Naive thymus-derived CD4-positive, alpha-beta T cell (primary cell): ENCODE results near the gene SPRR1A. TPM values are rescaled to one million over a fixed set of nuclear protein-coding genes. Genes with fewer than 3 reads are reported as not detected.

ENCODE experiments used
- ATAC-seq: fragments of 150-1000 bp; cut with Tn5 transposase; 2 replicates; pipeline ENCODE4 v1.10.0; 2021; ENCODE audit warnings: mild to moderate bottlenecking, moderate library complexity
- CTCF ChIA-PET: fragments of 350-600 bp; sonication (Branson Sonifier 250); formaldehyde crosslinking; loops from one replicate; lab custom pipeline; 2021; ENCODE audit warnings: antibody characterized with exemption; lab: Charles Lee
- POLR2A ChIA-PET: fragments of 350-600 bp; sonication (Branson Sonifier 250); formaldehyde crosslinking; loops from one replicate; lab custom pipeline; 2021; ENCODE audit warnings: antibody characterized with exemption, inconsistent platforms; lab: Charles Lee
- DNase-seq, 9 donors: peaks; one replicate each; pipeline versions ENCODE4 v3.0.0 to v3.0.0-alpha.2; 2020 to 2022; ENCODE audit warnings: mixed read lengths in 1 of 9
- H3K27ac ChIP-seq: one replicate; pipeline ENCODE4 v1.7.0; 2013; ENCODE audit warnings: mild to moderate bottlenecking, low read depth, low read length, moderate library complexity
- H3K27me3 ChIP-seq, 2 donors: one replicate each; pipeline ENCODE4 v1.7.0; 2013; ENCODE audit warnings: low read length in 2 of 2, mild to moderate bottlenecking in 2 of 2, moderate library complexity in 2 of 2; ENCODE audit not compliant: control insufficient read depth in 2 of 2, insufficient read depth in 2 of 2
- H3K36me3 ChIP-seq, 3 experiments: 1 replicate in 2 of 3; 2 replicates in 1 of 3; pipeline ENCODE4 v1.7.0; 2013; ENCODE audit warnings: low read length in 3 of 3, mild to moderate bottlenecking in 3 of 3, moderate library complexity in 1 of 3; ENCODE audit not compliant: insufficient read depth in 3 of 3, control insufficient read depth in 2 of 3
- H3K4me1 ChIP-seq, 2 donors: one replicate each; pipeline ENCODE4 v1.7.0; 2013; ENCODE audit warnings: low read length in 2 of 2, mild to moderate bottlenecking in 2 of 2, moderate library complexity in 1 of 2; ENCODE audit not compliant: control insufficient read depth in 2 of 2, insufficient read depth in 2 of 2
- H3K4me3 ChIP-seq: 2 replicates; pipeline ENCODE4 v1.7.0; 2013; ENCODE audit warnings: mild to moderate bottlenecking, low read length
- H3K9me3 ChIP-seq, 3 experiments: 1 replicate in 2 of 3; 2 replicates in 1 of 3; pipeline ENCODE4 v1.7.0; 2013; ENCODE audit warnings: low read length in 3 of 3; ENCODE audit not compliant: control insufficient read depth in 2 of 3
- H3K27ac Mint-ChIP-seq, 9 donors: one replicate each; pipeline ENCODE4 v1.8.0; 2020 to 2022; ENCODE audit warnings: mixed read lengths in 9 of 9, mild to moderate bottlenecking in 8 of 9, moderate library complexity in 5 of 9, inconsistent platforms in 2 of 9
- H3K27me3 Mint-ChIP-seq, 5 donors: one replicate each; pipeline ENCODE4 v1.8.0; 2021 to 2022; ENCODE audit warnings: mixed read lengths in 5 of 5, mild to moderate bottlenecking in 1 of 5
- H3K36me3 Mint-ChIP-seq, 5 donors: one replicate each; pipeline ENCODE4 v1.8.0; 2020 to 2022; ENCODE audit warnings: mixed read lengths in 5 of 5, mild to moderate bottlenecking in 3 of 5, inconsistent platforms in 1 of 5
- H3K4me1 Mint-ChIP-seq, 7 donors: one replicate each; pipeline ENCODE4 v1.8.0; 2020 to 2022; ENCODE audit warnings: mixed read lengths in 7 of 7, mild to moderate bottlenecking in 3 of 7, inconsistent platforms in 1 of 7
- H3K4me3 Mint-ChIP-seq, 10 donors: one replicate each; pipeline ENCODE4 v1.8.0; 2020 to 2022; ENCODE audit warnings: mild to moderate bottlenecking in 10 of 10, mixed read lengths in 10 of 10, moderate library complexity in 6 of 10, inconsistent platforms in 2 of 10
- H3K9me3 Mint-ChIP-seq, 11 donors: one replicate each; pipeline ENCODE4 v1.8.0; 2020 to 2022; ENCODE audit warnings: mixed read lengths in 11 of 11, mild to moderate bottlenecking in 4 of 11, inconsistent platforms in 1 of 11, moderate library complexity in 1 of 11
- intact Hi-C, 2 donors: fragments of 100-400 bp; cut with micrococcal nuclease; formaldehyde crosslinking; loops; one replicate each; pipeline ENCODE4 v1.15.1; 2023
- polyA plus RNA-seq, 2 donors: library from polyadenylated mRNA; unstranded; fragments of 300-500 nt; fragmentation: Illumina TruSeq; gene quantifications; one replicate each; pipeline ENCODE4 v1.2.3, GENCODE V29; 2021
- total RNA-seq, 6 experiments: library from RNA in 5 of 6; stranded (reverse) in 5 of 6; gene quantifications; 1 replicate in 5 of 6; 2 replicates in 1 of 6; pipeline ENCODE4 v1.2.3 and lab custom pipeline; 2021 to 2026

Gene SPRR1A
- total and polyA plus RNA-seq, 7 experiments from 2014 or later: not detected

DNA sequence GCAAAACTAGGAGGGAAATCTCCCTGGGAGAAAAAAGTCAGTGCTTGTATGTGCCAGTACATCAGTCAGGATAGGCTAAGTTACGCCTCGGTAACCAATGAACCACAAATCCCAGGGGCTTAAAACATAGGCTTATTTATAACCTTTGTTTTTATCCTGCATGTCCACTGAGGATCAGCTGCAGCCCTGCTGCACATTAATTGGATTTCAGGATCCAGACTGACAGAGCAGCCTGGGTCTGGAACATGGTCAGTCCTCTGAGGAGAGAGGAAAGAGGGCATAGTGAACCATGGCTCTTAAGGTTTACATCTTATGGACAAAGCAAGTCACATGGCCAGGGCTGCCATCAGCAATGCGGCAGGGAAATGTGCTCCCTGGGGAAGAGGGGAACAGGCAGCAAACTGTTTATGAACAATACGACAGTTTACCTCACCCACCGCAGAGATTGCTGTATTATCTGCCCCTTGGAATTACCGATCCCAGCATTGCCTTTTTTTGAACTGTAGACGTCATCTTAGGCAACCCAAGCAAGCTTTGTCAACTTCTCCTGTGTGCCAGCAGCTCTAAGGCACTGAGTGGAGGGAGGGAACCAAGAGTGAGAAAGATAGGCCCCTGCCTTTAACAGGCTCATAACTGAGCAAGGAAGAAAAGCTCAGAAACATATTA is 22.5 kb upstream of the SPRR1A start:
- H3K27me3 Mint-ChIP-seq: peaks cover 0 to 29% (median 10%) of the 10 kb centered on the region in 5 donors
- Histone ChIP-seq H3K4me1 (no peaks in the 10 kb centered on the region), H3K27me3 (no peaks in the 10 kb centered on the region), H3K4me3 (no peak overlapping the region), H3K27ac (no peak overlapping the region), H3K36me3 (no peaks in the 10 kb centered on the region), H3K9me3 (no peaks in the 10 kb centered on the region)
- intact Hi-C loops: no loop called here
- ChIA-PET POLR2A (no interaction called here), CTCF (no interaction called here)
- no peaks in the 10 kb centered on the region for H3K9me3 Mint-ChIP-seq
- no peak for ATAC-seq
- H3K36me3 Mint-ChIP-seq: no peaks in the 10 kb centered on the region
- no peaks in the 10 kb centered on the region for H3K4me1 Mint-ChIP-seq
- no peak for DNase-seq
- H3K4me3 Mint-ChIP-seq: no peak overlapping the region
- no peak overlapping the region for H3K27ac Mint-ChIP-seq

DNA sequence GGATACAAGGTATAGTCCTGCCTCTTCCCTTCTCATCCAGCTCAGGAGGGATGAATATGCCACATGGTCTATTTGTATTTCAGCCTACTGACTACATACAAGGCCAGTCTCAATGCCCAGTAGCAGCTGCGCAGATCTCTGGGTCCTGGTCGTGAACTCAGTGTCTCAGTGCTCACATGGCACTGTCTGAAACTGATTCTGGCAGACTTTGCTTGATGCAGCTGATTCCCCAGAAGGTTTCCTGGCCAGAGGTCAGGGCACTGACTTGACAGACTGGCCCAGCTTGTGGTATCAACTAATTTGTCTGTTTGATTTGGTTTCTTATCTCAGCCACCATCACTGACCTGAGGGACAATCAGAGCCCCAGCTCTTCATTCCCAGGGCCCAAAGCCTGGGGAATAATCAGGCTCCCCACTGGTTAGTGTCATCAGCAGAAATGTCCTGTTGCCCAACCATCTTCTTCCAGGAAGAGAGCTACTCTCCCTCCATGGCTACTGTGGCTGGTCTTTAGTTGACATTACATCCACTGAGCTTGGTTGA is 20.9 kb upstream of the SPRR1A start:
- H3K27me3 Mint-ChIP-seq: peaks cover 0 to 41% (median 10%) of the 10 kb centered on the region in 5 donors
- H3K36me3 Mint-ChIP-seq: no peaks in the 10 kb centered on the region
- H3K27me3 ChIP-seq: no peaks in the 10 kb centered on the region
- DNase-seq (no peak), ATAC-seq (no peak)
- no peaks in the 10 kb centered on the region for H3K4me1 ChIP-seq
- ChIA-PET CTCF (no interaction called here), POLR2A (no interaction called here)
- H3K36me3 ChIP-seq: no peaks in the 10 kb centered on the region
- no peak overlapping the region for H3K4me3 Mint-ChIP-seq
- no peak overlapping the region for H3K27ac ChIP-seq
- no peaks in the 10 kb centered on the region for H3K9me3 ChIP-seq
- H3K4me1 Mint-ChIP-seq: no peaks in the 10 kb centered on the region
- H3K4me3 ChIP-seq: no peak overlapping the region
- H3K9me3 Mint-ChIP-seq: no peaks in the 10 kb centered on the region
- H3K27ac Mint-ChIP-seq: no peak overlapping the region
- intact Hi-C loops: no loop called here

- H3K9me3 ChIP-seq: no peaks in the 10 kb centered on the region
- H3K4me1 ChIP-seq: no peaks in the 10 kb centered on the region
- no peak overlapping the region for H3K4me3 ChIP-seq
- Mint-ChIP-seq H3K27me3 (peaks cover 0 to 47% (median 15%) of the 10 kb centered on the region in 5 donors), H3K4me3 (no peak overlapping the region), H3K9me3 (no peaks in the 10 kb centered on the region), H3K4me1 (no peaks in the 10 kb centered on the region), H3K36me3 (no peaks in the 10 kb centered on the region), H3K27ac (no peak overlapping the region)
- H3K36me3 ChIP-seq: no peaks in the 10 kb centered on the region
- intact Hi-C loops: no loop called here
- ATAC-seq (no peak), DNase-seq (no peak)
- POLR2A ChIA-PET: no interaction called here
- CTCF ChIA-PET: no interaction called here
- no peaks in the 10 kb centered on the region for H3K27me3 ChIP-seq
- no peak overlapping the region for H3K27ac ChIP-seq
Measured at GRCh38 chr1:152964536-152964935, 19.3 kb upstream of the SPRR1A start.

GRCh38 chr1:152965853-152966252 is 18.0 kb upstream of the SPRR1A start:
- Mint-ChIP-seq H3K27ac (no peak overlapping the region), H3K4me3 (no peak overlapping the region), H3K36me3 (no peaks in the 10 kb centered on the region), H3K27me3 (peaks cover 0 to 48% (median 14%) of the 10 kb centered on the region in 5 donors), H3K9me3 (no peaks in the 10 kb centered on the region), H3K4me1 (no peaks in the 10 kb centered on the region)
- Histone ChIP-seq H3K4me1 (no peaks in the 10 kb centered on the region), H3K4me3 (no peak overlapping the region), H3K9me3 (no peaks in the 10 kb centered on the region), H3K36me3 (no peaks in the 10 kb centered on the region), H3K27me3 (no peaks in the 10 kb centered on the region), H3K27ac (no peak overlapping the region)
- intact Hi-C loops: no loop called here
- DNase-seq (no peak), ATAC-seq (no peak)
- ChIA-PET CTCF (no interaction called here), POLR2A (no interaction called here)

DNA sequence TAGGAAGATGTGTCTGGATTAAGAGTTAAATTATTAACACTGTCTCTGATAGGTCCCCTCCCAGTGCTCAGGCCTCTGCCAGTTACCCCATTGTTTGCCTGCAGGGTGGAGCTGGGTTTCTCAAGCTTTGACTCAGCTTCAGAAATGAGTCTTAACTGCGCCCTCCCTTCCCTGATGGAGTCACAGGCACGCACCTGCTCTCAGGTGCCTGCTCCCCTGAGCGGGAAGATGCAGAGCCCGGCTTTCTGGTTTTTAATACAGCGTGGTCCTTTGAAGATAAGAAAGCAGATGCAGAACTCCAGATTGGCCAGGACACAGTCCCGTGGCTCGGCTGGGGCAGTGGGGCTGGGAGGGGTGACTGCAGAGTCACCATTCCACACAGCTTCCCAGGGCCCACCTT is 16.7 kb upstream of the SPRR1A start:
- Mint-ChIP-seq H3K4me1 (no peaks in the 10 kb centered on the region), H3K9me3 (no peaks in the 10 kb centered on the region), H3K4me3 (no peak overlapping the region), H3K27ac (no peak overlapping the region), H3K36me3 (no peaks in the 10 kb centered on the region), H3K27me3 (peaks cover 0 to 55% (median 20%) of the 10 kb centered on the region in 5 donors)
- POLR2A ChIA-PET: no interaction called here
- Histone ChIP-seq H3K9me3 (no peaks in the 10 kb centered on the region), H3K27me3 (no peaks in the 10 kb centered on the region), H3K27ac (no peak overlapping the region), H3K36me3 (no peaks in the 10 kb centered on the region), H3K4me3 (no peak overlapping the region), H3K4me1 (no peaks in the 10 kb centered on the region)
- ATAC-seq: no peak
- intact Hi-C loops: no loop called here
- CTCF ChIA-PET: no interaction called here
- DNase-seq: no peak

- intact Hi-C loops: no loop called here
- Histone ChIP-seq H3K27me3 (no peaks in the 10 kb centered on the region), H3K9me3 (no peaks in the 10 kb centered on the region), H3K36me3 (no peaks in the 10 kb centered on the region), H3K4me1 (no peaks in the 10 kb centered on the region), H3K27ac (no peak overlapping the region), H3K4me3 (no peak overlapping the region)
- H3K4me1 Mint-ChIP-seq: no peaks in the 10 kb centered on the region
- ChIA-PET POLR2A (no interaction called here), CTCF (no interaction called here)
- no peaks in the 10 kb centered on the region for H3K36me3 Mint-ChIP-seq
- ATAC-seq: no peak
- H3K27me3 Mint-ChIP-seq: peaks cover 0 to 57% (median 29%) of the 10 kb centered on the region in 5 donors
- DNase-seq: no peak
- H3K4me3 Mint-ChIP-seq: no peak overlapping the region
- H3K9me3 Mint-ChIP-seq: no peaks in the 10 kb centered on the region
- no peak overlapping the region for H3K27ac Mint-ChIP-seq
Measured at GRCh38 chr1:152968248-152968647, 15.6 kb upstream of the SPRR1A start.

DNA sequence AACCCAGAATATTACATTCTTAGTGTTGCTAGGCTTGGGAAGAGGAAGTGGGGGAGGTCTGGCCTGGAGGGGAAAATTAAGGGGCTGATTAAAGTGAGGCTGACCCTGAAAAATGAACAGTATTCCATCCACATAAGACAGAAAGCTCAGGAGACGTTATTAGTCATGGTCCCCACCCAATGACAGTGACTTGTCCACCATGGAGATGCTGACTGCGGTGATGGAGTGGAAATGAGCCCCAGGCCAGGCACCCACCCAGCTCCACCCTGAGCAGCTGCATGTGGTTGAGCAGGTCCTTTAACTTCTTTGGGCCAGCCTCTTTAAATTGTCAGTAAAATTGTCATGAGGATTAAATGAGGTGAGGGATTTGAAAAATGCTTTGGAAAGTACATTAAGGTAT is 14.8 kb upstream of the SPRR1A start:
- Histone ChIP-seq H3K4me1 (no peaks in the 10 kb centered on the region), H3K4me3 (no peak overlapping the region), H3K27me3 (no peaks in the 10 kb centered on the region), H3K36me3 (no peaks in the 10 kb centered on the region), H3K9me3 (no peaks in the 10 kb centered on the region), H3K27ac (no peak overlapping the region)
- Mint-ChIP-seq H3K9me3 (no peaks in the 10 kb centered on the region), H3K4me3 (no peak overlapping the region), H3K4me1 (no peaks in the 10 kb centered on the region), H3K27me3 (peaks cover 0 to 57% (median 30%) of the 10 kb centered on the region in 5 donors), H3K36me3 (no peaks in the 10 kb centered on the region), H3K27ac (no peak overlapping the region)
- ChIA-PET POLR2A (no interaction called here), CTCF (no interaction called here)
- ATAC-seq (no peak), DNase-seq (no peak)
- intact Hi-C loops: no loop called here
